Chondrocyte (in vitro differentiated cells): Measurements from ENCODE around the gene KLHL22. TPM values are rescaled to one million over a fixed set of nuclear protein-coding genes. Genes with fewer than 3 reads are reported as not detected.

Experiments used
- DNase-seq: peaks from one replicate; pipeline ENCODE4 v3.0.0; 2021; ENCODE audit warnings: mixed read lengths, low spot score
- H3K27ac Mint-ChIP-seq: one replicate; pipeline ENCODE4 v1.8.0; 2021; ENCODE audit warnings: mild to moderate bottlenecking, moderate library complexity, mixed read lengths; ENCODE audit not compliant: unreplicated experiment
- H3K27me3 Mint-ChIP-seq: 2 replicates; pipeline ENCODE4 v1.8.0; 2021; ENCODE audit warnings: low read depth, mixed read lengths
- H3K36me3 Mint-ChIP-seq: 2 replicates; pipeline ENCODE4 v1.8.0; 2021; ENCODE audit warnings: low read depth, mixed read lengths
- H3K4me1 Mint-ChIP-seq: 2 replicates; pipeline ENCODE4 v1.8.0; 2021; ENCODE audit warnings: low read depth, mild to moderate bottlenecking, mixed read lengths
- H3K4me3 Mint-ChIP-seq: one replicate; pipeline ENCODE4 v1.8.0; 2021; ENCODE audit warnings: mild to moderate bottlenecking, moderate library complexity, mixed read lengths; ENCODE audit not compliant: unreplicated experiment
- H3K9me3 Mint-ChIP-seq: 2 replicates; pipeline ENCODE4 v1.8.0; 2021; ENCODE audit warnings: low read depth, mixed read lengths
- CTCF ChIP-seq: fragments of 200-600 bp; sonication (generic); IDR thresholded peaks from 2 replicates; pipeline ENCODE4 v1.5.0; 2021; ENCODE audit warnings: antibody characterized with exemption, mild to moderate bottlenecking, moderate library complexity
- total RNA-seq: library from RNA; stranded (reverse); gene quantifications from 3 replicates; pipeline ENCODE4 v1.2.1, GENCODE V29; 2021

Gene KLHL22
- total RNA-seq, 1 donor from 2014 or later, result 37.3 TPM

- TF ChIP-seq CTCF, result no peak
- no peak overlapping the region for H3K27ac Mint-ChIP-seq
- no peak overlapping the region for H3K4me3 Mint-ChIP-seq
- H3K4me1 Mint-ChIP-seq, result peaks cover 45% of the 10 kb centered on the region
- peak; percentile 61 for DNase-seq
- no peaks in the 10 kb centered on the region for H3K9me3 Mint-ChIP-seq
- H3K36me3 Mint-ChIP-seq, result peaks cover 22% of the 10 kb centered on the region
- no peaks in the 10 kb centered on the region for H3K27me3 Mint-ChIP-seq
These were observed 41.7 kb upstream of the KLHL22 start for GRCh38 chr22:20537325-20537756.

- no peak overlapping the region for H3K4me3 Mint-ChIP-seq
- H3K4me1 Mint-ChIP-seq, result peaks cover 51% of the 10 kb centered on the region
- H3K27me3 Mint-ChIP-seq, result no peaks in the 10 kb centered on the region
These were observed 41.2 kb upstream of the KLHL22 start for GRCh38 chr22:20536590-20537324.

GRCh38 chr22:20533879-20534265 is 38.3 kb upstream of the KLHL22 start:
- DNase-seq, result peak; percentile 49
- Mint-ChIP-seq H3K27me3 (no peaks in the 10 kb centered on the region), H3K4me3 (no peak overlapping the region), H3K27ac (peak overlapping the region; percentile 98), H3K4me1 (peaks cover 68% of the 10 kb centered on the region), H3K9me3 (no peaks in the 10 kb centered on the region), H3K36me3 (peaks cover 5% of the 10 kb centered on the region)
- no peak for TF ChIP-seq CTCF

More at GRCh38 chr22:20536590-20537324, 41.2 kb upstream of the KLHL22 start:
- DNase-seq, result peak; percentile 62
- no peak for TF ChIP-seq CTCF
- H3K36me3 Mint-ChIP-seq, result peaks cover 17% of the 10 kb centered on the region
- H3K9me3 Mint-ChIP-seq, result no peaks in the 10 kb centered on the region
- H3K27ac Mint-ChIP-seq, result peak overlapping the region; percentile 85

- peaks cover 68% of the 10 kb centered on the region for H3K4me1 Mint-ChIP-seq
- H3K27ac Mint-ChIP-seq, result peak overlapping the region; percentile 98
- H3K4me3 Mint-ChIP-seq, result no peak overlapping the region
- H3K36me3 Mint-ChIP-seq, result peaks cover 5% of the 10 kb centered on the region
- H3K9me3 Mint-ChIP-seq, result no peaks in the 10 kb centered on the region
- TF ChIP-seq CTCF, result no peak
- peak; percentile 75 for DNase-seq
- no peaks in the 10 kb centered on the region for H3K27me3 Mint-ChIP-seq
These were observed 37.7 kb upstream of the KLHL22 start for GRCh38 chr22:20533095-20533878.

- Mint-ChIP-seq H3K4me1 (peaks cover 75% of the 10 kb centered on the region), H3K9me3 (no peaks in the 10 kb centered on the region), H3K36me3 (peaks cover 5% of the 10 kb centered on the region), H3K4me3 (peak overlapping the region; percentile 45), H3K27me3 (no peaks in the 10 kb centered on the region), H3K27ac (peak overlapping the region; percentile 98)
- TF ChIP-seq CTCF, result no peak
- DNase-seq, result peak; percentile 54
These were observed 36.8 kb upstream of the KLHL22 start for GRCh38 chr22:20532256-20532993.
